Lower lobe of right lung (tissue), 2 donors: Measurements from ENCODE around the gene MECR. TPM values are rescaled to one million over a fixed set of nuclear protein-coding genes. Genes with fewer than 3 reads are reported as not detected.

Experiments used
- ATAC-seq, 2 donors: fragments of 200-7000 bp; cut with Tn5 transposase; one replicate each; pipeline ENCODE4 v1.9.1; 2020 to 2022; ENCODE audit warnings: mild to moderate bottlenecking in 2 of 2, moderate library complexity in 2 of 2
- DNase-seq: peaks from one replicate; pipeline ENCODE4 v3.0.0-alpha.2; 2020
- H3K27ac ChIP-seq: fragments of 200-600 bp; one replicate; pipeline ENCODE4 v1.8.0; 2022
- H3K27me3 ChIP-seq: fragments of 200-600 bp; one replicate; pipeline ENCODE4 v1.8.0; 2022; ENCODE audit warnings: low read depth
- H3K36me3 ChIP-seq: fragments of 200-600 bp; one replicate; pipeline ENCODE4 v1.8.0; 2022; ENCODE audit warnings: mild to moderate bottlenecking
- H3K4me1 ChIP-seq: fragments of 200-600 bp; one replicate; pipeline ENCODE4 v1.8.0; 2022
- H3K4me3 ChIP-seq: fragments of 200-600 bp; one replicate; pipeline ENCODE4 v1.8.0; 2022; ENCODE audit warnings: mild to moderate bottlenecking
- H3K9me3 ChIP-seq: fragments of 200-600 bp; one replicate; pipeline ENCODE4 v1.8.0; 2022
- intact Hi-C: fragments of 100-400 bp; cut with DNase I; formaldehyde crosslinking; loops from one replicate; pipeline ENCODE4 v1.11.0; 2022
- total RNA-seq: library from RNA; stranded (reverse); fragmentation: NEBNext Ultra II Directional; extraction: Animal tissue kit (Norgen Biotek cat#: 25700); gene quantifications from one replicate; pipeline ENCODE4 v1.2.1, GENCODE V29; 2021
- TF ChIP-seq, protein P1 (sequence below): fragments of 200-600 bp; IDR thresholded peaks from one replicate; pipeline ENCODE4 v1.8.0; 2022; ENCODE audit warnings: antibody characterized with exemption, mild to moderate bottlenecking
- donor health status: DM: no; HTN: yes; CAD: no; lungs with severe emphysema.

The MECR gene
- total RNA-seq, 1 donor from 2014 or later = 16.9 TPM

DNA sequence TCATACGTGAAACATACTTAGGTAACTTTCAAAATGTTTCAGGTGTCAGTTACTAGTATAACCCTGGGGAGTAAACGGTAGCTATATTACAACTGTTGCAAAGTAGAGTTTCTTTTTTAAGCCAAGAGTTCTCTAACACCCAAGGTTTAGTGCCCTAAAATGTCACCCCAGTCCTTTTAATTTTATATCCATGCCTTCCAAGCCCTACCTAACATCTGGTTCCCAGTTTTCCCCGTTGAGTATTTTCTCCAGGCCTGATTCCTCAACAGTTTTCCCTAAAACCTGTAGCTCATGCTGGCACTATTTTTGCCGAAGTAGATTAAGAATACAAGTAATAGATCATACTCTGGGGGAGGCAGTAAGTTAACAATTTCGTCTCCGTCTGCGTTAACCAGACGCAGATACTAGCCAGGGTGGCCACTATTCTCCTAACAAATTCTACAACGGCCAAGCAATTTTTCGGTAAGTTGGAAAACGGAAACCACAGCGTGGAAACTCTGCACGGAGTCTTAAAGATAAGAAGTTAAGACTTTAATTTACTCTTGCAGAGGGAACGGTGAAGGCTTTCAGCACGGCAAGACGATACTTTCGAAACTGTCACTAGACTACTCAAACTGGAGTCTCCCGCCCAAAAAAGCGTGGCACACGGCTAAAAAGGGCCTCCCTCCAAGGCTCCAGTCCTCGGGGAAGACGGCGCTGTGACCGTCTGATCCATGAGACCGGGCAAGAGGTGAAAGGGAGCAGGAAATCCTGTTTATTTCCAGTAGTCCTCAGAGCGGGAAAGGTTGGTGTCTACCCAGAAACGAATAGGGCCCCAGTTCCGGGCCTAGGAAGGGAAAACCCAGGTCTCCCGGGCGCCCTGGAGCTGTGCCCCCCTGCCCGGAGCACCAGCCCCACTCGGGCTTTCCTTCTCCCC lies 50.0 kb downstream of the MECR start:
- H3K9me3 ChIP-seq = no peaks in the 10 kb centered on the region
- no peaks in the 10 kb centered on the region for H3K27me3 ChIP-seq
- H3K27ac ChIP-seq = peak overlapping the region; percentile 100
- H3K36me3 ChIP-seq = peaks cover 12% of the 10 kb centered on the region
- DNase-seq = no peak
- peak overlapping the region; percentile 98 for H3K4me3 ChIP-seq
- H3K4me1 ChIP-seq = peaks cover 52% of the 10 kb centered on the region
- ATAC-seq = peak in 1 of 2 donors; percentile 26
- TF ChIP-seq, protein P1, sequence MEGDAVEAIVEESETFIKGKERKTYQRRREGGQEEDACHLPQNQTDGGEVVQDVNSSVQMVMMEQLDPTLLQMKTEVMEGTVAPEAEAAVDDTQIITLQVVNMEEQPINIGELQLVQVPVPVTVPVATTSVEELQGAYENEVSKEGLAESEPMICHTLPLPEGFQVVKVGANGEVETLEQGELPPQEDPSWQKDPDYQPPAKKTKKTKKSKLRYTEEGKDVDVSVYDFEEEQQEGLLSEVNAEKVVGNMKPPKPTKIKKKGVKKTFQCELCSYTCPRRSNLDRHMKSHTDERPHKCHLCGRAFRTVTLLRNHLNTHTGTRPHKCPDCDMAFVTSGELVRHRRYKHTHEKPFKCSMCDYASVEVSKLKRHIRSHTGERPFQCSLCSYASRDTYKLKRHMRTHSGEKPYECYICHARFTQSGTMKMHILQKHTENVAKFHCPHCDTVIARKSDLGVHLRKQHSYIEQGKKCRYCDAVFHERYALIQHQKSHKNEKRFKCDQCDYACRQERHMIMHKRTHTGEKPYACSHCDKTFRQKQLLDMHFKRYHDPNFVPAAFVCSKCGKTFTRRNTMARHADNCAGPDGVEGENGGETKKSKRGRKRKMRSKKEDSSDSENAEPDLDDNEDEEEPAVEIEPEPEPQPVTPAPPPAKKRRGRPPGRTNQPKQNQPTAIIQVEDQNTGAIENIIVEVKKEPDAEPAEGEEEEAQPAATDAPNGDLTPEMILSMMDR = no peak
- intact Hi-C loops = no loop called here

DNA sequence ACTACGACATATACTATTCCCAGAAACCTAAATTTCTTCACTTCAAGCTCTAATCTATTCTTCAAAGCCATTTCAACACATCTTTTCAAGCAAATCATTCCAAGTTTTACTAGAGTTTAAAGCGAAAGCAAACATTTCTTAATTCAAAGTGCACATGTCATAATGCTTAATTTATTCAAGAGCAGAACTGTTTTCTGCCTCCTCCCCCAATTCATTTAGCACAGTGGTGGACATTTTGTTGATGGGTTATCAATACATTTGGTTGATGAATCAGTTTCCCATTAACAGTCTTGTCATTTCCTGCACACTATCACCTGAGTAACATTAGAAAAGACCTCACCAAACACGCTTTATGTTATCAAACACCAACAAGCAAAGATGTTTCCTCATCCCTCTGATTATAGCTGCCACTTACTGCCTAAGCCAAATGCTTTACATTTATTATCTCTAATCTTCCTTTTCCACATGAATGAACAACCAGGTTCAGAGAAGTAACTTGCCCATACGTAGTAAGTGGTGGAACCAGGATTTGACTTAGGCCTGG lies 51.0 kb downstream of the MECR start:
- Histone ChIP-seq H3K4me3 (peak overlapping the region; percentile 98), H3K4me1 (peaks cover 54% of the 10 kb centered on the region), H3K36me3 (peaks cover 12% of the 10 kb centered on the region), H3K9me3 (no peaks in the 10 kb centered on the region), H3K27me3 (no peaks in the 10 kb centered on the region), H3K27ac (peak overlapping the region; percentile 100)
- TF ChIP-seq, protein P1 = no peak
- no peak for ATAC-seq
- intact Hi-C loops = no loop called here
- DNase-seq = no peak

DNA sequence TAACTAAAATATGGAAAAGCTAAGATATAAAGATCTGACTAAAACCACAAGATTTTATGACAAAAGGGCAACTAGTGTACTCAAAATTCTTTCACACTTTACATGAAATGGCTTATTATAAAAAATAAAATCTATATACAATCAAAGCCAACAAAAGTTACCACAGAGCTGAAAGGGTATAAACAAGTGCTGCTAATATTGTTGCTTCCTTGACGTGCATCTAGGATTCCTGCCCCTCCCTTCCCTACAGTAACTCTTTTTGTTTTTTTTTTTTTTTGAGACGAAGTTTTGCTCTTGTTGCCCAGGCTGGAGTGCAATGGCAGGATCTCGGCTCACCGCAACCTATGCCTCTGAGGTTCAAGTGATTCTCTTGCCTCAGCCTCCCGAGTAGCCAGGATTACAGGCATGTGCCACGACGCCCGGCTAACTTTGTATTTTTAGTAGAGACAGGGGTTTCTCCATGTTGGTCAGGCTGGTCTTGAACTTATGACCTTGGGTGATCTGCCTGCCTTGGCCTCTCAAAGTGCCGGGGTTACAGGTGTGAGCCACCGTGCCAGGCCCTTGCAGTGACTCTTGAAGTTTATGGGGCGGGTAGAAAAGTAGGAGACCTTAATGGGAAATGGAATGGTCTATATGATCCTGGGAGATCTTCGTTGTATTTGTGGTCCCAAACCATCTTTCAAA lies 53.6 kb downstream of the MECR start:
- H3K9me3 ChIP-seq = no peaks in the 10 kb centered on the region
- H3K4me3 ChIP-seq = peak overlapping the region; percentile 4
- H3K4me1 ChIP-seq = peaks cover 64% of the 10 kb centered on the region
- intact Hi-C loops = no loop called here
- DNase-seq (no peak), ATAC-seq (no peak)
- peaks cover 15% of the 10 kb centered on the region for H3K36me3 ChIP-seq
- no peaks in the 10 kb centered on the region for H3K27me3 ChIP-seq
- TF ChIP-seq, protein P1 = no peak
- peak overlapping the region; percentile 51 for H3K27ac ChIP-seq

DNA sequence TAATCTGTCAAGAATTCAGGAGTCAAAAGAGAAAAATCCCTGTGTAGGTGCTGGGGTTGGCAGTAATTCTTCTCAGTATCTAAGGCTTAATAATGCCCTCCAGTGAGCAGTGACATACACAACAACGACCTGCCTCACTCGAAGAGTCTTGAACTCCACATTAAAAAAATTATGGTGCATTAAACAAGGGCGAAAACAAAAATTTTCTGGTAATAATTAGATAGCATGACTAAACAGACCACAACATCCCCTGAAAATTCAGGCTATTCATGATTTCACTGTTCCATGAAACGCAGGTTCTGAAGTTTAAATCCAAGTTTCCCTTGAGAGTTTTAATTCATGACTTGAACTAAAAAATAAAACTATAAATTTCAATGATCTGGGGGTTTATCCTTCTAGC lies 54.2 kb downstream of the MECR start:
- ATAC-seq (no peak), DNase-seq (no peak)
- H3K4me1 ChIP-seq = peaks cover 70% of the 10 kb centered on the region
- no peaks in the 10 kb centered on the region for H3K27me3 ChIP-seq
- H3K36me3 ChIP-seq = peaks cover 15% of the 10 kb centered on the region
- TF ChIP-seq, protein P1 = no peak
- intact Hi-C loops = no loop called here
- no peak overlapping the region for H3K4me3 ChIP-seq
- H3K9me3 ChIP-seq = no peaks in the 10 kb centered on the region
- H3K27ac ChIP-seq = no peak overlapping the region

DNA sequence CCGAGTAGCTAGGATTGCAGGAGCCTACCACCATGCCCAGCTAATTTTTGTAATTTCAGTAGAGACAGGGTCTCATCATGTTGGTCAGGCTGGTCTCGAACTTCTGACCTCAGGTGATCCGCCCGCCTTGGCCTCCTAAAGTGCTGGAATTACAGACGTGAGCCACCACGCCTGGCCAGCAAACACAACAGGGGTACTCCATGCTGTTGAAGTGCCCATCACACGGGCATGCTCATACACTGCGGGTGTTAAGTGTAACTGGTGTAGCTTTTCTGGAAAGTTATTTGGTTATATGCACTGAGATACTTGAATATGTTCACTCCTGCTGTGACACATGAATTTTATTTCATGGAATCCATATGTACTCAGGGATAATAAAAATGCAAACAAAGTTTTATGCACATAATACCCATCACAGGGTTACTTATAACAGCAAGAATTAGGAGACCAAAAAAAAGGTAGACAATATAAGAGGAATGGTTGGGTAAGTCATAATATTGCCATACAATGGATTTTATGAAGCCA lies 58.3 kb downstream of the MECR start:
- H3K27ac ChIP-seq = no peak overlapping the region
- no peaks in the 10 kb centered on the region for H3K9me3 ChIP-seq
- TF ChIP-seq, protein P1 = no peak
- no peak overlapping the region for H3K4me3 ChIP-seq
- DNase-seq (no peak), ATAC-seq (peak in 1 of 2 donors; percentile 53)
- H3K27me3 ChIP-seq = no peaks in the 10 kb centered on the region
- H3K36me3 ChIP-seq = peaks cover 14% of the 10 kb centered on the region
- intact Hi-C loops = no loop called here
- H3K4me1 ChIP-seq = peaks cover 73% of the 10 kb centered on the region
